ENCODE data around the gene PHF11. TPM values are rescaled to one million over a fixed set of nuclear protein-coding genes. Genes with fewer than 3 reads are reported as not detected.
"Not testable (repeated sequence)": the region's sequence is repeated elsewhere in the genome, so short reads cannot be mapped to it uniquely, and the experiment has no call there.

PHF11 gene
- total RNA-seq, 1 donor from 2014 or later, result 15.1 TPM

DNA sequence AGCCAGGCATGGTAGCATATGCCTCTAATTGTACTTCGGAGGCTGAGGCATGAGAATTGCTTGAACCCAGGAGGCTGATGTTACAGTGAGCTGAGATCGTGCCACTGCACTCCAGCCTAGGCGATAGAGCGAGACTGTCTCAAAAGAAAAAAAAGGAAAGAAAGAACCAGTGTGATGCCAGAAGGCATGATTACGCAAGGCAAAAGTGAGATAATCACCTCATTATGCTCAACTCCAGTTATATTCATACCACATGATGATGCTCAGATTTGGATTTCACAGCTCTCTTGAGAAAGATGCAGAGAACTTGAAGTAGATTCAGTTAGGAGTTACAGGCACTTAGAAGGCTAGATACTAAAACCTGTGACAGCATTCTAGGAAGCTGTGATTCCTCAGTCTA, 67.8 kb downstream of the PHF11 start:
- Histone ChIP-seq H3K4me3 (no peak overlapping the region), H3K27me3 (ENCODE audit: low read depth) (no peaks in the 10 kb centered on the region), H3K27ac (replicated peaks) (no peak overlapping the region), H3K9me3 (replicated peaks) (no peaks in the 10 kb centered on the region), H3K4me1 (peaks cover 35% of the 10 kb centered on the region), H3K36me3 (peaks cover 39% of the 10 kb centered on the region)
- DNase-seq, result no peak
- TF ChIP-seq, protein P1, sequence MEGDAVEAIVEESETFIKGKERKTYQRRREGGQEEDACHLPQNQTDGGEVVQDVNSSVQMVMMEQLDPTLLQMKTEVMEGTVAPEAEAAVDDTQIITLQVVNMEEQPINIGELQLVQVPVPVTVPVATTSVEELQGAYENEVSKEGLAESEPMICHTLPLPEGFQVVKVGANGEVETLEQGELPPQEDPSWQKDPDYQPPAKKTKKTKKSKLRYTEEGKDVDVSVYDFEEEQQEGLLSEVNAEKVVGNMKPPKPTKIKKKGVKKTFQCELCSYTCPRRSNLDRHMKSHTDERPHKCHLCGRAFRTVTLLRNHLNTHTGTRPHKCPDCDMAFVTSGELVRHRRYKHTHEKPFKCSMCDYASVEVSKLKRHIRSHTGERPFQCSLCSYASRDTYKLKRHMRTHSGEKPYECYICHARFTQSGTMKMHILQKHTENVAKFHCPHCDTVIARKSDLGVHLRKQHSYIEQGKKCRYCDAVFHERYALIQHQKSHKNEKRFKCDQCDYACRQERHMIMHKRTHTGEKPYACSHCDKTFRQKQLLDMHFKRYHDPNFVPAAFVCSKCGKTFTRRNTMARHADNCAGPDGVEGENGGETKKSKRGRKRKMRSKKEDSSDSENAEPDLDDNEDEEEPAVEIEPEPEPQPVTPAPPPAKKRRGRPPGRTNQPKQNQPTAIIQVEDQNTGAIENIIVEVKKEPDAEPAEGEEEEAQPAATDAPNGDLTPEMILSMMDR (IDR thresholded peaks at IDR 0.05; ENCODE audit: borderline replicate concordance), result no peak
- intact Hi-C loops (cut with micrococcal nuclease), result no loop called here

DNA sequence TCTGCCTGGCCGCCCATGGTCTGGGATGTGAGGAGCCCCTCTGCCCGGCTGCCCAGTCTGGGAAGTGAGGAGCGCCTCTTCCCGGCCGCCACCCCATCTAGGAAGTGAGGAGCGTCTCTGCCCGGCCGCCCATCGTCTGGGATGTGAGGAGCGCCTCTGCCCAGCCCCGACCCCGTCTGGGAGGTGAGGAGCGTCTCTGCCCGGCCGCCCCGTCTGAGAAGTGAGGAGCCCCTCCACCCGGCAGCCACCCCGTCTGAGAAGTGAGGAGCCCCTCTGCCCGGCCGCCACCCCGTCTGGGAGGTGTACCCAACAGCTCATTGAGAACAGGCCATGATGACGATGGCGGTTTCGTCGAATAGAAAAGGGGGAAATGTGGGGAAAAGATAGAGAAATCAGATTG, 69.7 kb downstream of the PHF11 start:
- H3K27ac ChIP-seq (replicated peaks); intact Hi-C loops (cut with micrococcal nuclease); DNase-seq; H3K4me3 ChIP-seq; H3K9me3 ChIP-seq (replicated peaks); H3K27me3 ChIP-seq (ENCODE audit: low read depth): not testable (repeated sequence)
- H3K36me3 ChIP-seq, result peaks cover 19% of the 10 kb centered on the region
- H3K4me1 ChIP-seq, result peaks cover 30% of the 10 kb centered on the region

DNA sequence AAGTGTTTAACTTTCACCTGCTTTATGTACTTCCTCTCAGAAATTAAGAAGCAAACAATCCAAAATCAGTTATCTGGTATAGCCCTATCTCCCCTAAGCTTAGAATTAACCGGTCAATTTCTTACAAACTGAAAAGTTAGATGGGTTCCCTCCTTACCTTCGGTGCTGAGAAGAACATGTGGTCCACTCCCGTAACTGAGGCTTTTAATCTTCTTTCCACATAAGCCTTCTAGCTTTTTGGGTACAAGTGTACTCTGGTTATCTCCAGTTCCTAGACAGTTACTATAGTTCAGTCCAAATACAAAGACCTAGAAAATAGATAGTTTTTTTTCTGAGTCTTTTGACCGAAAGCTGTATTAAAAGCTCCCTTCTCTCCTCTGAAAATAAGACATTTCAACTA, 70.7 kb downstream of the PHF11 start:
- no peak for DNase-seq
- intact Hi-C loops (cut with micrococcal nuclease), result no loop called here
- H3K4me1 ChIP-seq, result peaks cover 21% of the 10 kb centered on the region
- H3K4me3 ChIP-seq, result no peak overlapping the region
- TF ChIP-seq, protein P1 (IDR thresholded peaks at IDR 0.05; ENCODE audit: borderline replicate concordance), result no peak
- H3K36me3 ChIP-seq, result peaks cover 18% of the 10 kb centered on the region
- no peaks in the 10 kb centered on the region for H3K9me3 ChIP-seq (replicated peaks)
- H3K27ac ChIP-seq (replicated peaks), result no peak overlapping the region
- H3K27me3 ChIP-seq (ENCODE audit: low read depth), result no peaks in the 10 kb centered on the region

DNA sequence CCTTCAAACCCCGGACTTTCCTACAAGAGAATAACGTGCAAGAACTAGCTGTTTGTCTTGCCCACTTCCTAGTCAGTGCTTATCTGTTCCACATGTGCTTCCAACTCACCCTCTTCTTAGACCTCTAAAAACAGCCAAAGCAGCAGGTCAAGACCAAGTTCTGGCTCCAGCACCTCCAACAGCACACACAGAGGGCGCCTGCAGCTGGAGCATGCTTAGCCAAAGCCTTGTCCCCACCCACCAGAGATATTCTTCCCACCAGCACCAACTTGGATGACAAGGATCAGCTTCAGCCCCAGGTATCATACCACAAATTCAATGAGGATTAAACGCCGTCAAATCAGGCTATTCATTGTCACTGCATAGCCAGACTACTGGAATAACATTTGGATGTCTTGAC, 71.7 kb downstream of the PHF11 start:
- TF ChIP-seq, protein P1 (IDR thresholded peaks at IDR 0.05; ENCODE audit: borderline replicate concordance), result no peak
- Histone ChIP-seq H3K27me3 (ENCODE audit: low read depth) (no peaks in the 10 kb centered on the region), H3K4me3 (no peak overlapping the region), H3K27ac (replicated peaks) (no peak overlapping the region), H3K9me3 (replicated peaks) (no peaks in the 10 kb centered on the region), H3K36me3 (peaks cover 18% of the 10 kb centered on the region), H3K4me1 (peaks cover 15% of the 10 kb centered on the region)
- no peak for DNase-seq
- intact Hi-C loops (cut with micrococcal nuclease), result no loop called here

DNA sequence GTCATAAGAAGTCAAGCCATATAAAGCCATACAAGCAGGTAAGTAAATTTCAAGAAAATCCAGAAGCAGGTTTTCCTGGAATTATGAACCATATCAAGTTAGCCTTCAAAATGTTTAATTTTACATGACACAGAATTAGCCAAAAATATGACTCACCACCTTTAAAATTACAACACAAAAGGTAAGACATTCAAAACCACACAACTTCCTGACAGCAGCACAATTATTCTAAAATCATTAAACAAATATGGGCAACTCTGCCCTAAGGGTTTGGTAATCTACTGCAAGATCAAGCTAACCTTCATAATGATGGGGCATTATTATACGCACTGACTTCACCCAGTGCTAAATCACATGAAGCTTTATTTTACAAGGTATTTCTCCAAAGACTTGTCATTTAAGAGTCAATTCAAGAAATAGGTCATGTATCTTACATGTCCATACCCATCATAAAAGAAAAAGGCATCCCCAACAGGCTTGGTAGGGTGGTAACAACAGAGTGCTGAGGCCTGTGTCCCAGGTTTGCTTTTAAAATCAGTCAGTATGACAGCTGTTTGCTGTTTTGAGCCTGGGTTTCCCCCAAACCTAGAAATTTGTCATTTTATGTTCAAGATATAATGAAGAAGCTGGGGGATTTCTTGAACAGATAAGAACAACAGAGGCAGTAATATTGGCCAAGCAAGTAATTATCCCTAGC, 74.4 kb downstream of the PHF11 start:
- no peaks in the 10 kb centered on the region for H3K9me3 ChIP-seq (replicated peaks)
- peaks cover 15% of the 10 kb centered on the region for H3K4me1 ChIP-seq
- TF ChIP-seq, protein P1 (IDR thresholded peaks at IDR 0.05; ENCODE audit: borderline replicate concordance), result no peak
- H3K36me3 ChIP-seq, result peaks cover 10% of the 10 kb centered on the region
- no peak for DNase-seq
- H3K27me3 ChIP-seq (ENCODE audit: low read depth), result no peaks in the 10 kb centered on the region
- intact Hi-C loops (cut with micrococcal nuclease), result no loop called here
- H3K27ac ChIP-seq (replicated peaks), result no peak overlapping the region
- H3K4me3 ChIP-seq, result no peak overlapping the region
